HG02610 (cell line): ENCODE measurements around the gene CLMN.

Source experiments
- ATAC-seq: cut with Tn5 transposase; IDR thresholded peaks from one replicate; pipeline ENCODE4 v1.9.1; 2021; ENCODE audit warnings: mild to moderate bottlenecking, moderate library complexity; ENCODE audit not compliant: unreplicated experiment

The CLMN gene

DNA sequence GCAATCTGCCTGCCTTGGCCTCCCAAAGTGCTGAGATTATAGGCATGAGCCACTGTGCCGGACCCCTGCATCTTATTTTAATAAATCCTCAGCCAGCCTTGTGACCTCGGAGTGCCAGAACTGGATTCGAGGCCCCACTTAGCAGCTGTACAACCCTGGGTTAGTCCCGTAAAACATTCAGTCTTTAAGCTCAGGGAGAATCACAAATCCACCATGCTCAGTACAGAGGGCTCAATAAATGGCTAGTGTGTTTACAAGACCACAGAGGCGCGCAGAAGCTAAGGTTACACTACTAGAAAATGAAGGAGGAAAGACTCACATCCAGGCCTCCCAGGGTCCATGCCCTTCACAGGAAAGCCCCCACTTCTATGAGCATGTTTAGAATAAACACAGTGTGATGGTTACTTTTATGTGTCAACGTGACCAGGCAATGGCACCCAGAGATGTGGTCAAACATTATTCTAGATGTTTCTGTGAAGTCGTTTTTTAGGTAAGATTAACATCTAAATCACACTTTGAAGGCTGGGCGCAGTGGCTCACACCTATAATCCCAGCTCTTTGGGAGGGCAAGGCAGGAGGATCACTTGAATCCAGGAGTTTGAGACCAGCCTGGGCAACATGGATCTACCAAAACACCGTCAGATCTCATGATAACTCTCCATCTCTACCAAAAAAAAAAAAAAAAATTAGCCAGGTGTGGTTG lies 55.3 kb downstream of the CLMN start:
- no peak for ATAC-seq

DNA sequence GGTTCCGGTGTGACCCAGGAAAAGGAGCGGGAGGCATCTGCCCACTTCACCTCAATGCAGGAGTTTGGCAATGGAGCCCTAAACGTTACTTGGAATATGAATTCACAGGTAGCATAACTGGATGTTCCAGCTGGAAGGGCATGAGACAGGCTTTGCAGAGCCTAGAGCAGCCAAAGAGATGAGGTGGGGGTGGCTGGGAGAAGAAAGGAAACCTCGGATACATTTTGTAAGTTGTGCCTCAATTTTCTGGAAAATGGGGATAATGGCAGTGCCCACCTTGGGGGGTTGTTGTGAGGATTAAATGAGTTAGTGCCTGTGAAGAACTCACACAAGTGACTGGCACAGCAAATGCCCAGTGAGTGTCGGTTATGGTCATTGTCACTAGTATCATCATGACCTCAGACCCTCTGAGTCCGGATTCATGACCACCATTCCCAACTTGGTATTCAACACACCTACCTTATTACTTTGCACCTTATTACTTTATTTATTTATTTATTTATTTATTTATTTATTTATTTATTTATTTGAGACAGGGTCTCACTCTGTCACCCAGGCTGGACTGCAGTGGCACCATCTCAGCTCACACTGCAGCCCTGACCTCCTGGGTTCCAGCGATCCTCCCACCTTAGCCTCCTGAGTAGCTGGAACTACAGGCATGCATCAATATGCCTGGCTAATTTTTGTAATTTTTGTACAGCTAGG lies 56.0 kb downstream of the CLMN start:
- ATAC-seq = no peak

DNA sequence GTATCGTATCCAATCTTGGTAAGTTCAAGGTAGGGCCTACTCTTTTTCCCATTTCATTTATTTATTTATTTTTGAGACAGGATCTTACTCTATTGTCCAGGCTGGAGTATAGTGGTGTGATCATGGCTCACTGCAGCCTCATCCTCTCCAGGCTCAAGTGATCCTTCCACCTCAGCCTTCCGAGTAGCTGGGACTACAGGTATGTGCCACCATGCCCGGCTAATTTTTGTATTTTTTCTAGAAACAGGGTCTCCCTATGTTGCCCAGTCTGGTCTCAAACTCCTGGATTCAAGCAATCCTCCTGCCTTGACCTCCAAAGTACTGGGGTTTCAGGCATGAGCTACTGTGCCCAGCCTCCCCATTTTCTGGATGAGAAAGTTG lies 57.2 kb downstream of the CLMN start:
- ATAC-seq = no peak

DNA sequence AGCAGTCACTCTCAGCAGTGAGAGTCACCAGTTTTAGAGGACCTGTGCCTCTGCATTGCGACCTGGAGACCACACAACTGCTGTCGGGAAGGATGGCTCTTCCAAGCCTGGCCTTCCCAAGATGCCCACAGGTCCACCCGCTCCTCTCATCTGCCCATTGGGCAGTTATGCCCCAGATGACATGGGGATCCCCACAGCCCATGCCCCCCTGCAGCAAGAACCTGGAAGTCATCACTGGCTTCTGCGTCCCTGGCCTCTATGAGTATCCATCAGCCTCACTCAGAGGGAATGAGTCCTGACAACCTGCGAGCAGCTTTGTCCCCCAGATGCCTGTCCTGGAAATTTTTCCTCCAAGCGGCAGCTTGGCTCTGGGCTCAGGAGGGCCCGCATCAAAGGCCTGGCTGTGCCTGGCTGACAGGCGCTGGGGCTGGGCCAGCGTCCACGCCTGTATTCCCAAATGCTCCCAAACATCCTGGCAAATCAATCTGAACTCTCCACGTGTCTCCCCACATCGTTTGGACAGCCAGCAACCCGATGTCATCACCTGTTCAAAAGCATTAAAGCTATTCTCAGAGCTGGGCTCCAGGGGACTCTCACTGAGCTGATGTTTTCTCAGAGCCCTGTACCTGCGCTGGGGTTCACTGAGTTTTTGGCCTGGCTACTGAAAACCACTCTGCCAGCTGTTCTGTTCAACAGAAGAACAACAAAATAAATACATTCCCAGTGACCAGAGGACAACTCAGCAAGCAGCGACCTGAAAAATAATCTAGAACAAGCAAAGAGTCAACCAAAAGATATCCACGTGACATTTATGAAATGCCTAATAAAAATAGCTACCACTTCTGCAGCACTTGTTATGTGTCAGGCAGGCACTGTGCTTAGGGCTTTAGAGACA lies 57.8 kb downstream of the CLMN start:
- ATAC-seq = no peak

DNA sequence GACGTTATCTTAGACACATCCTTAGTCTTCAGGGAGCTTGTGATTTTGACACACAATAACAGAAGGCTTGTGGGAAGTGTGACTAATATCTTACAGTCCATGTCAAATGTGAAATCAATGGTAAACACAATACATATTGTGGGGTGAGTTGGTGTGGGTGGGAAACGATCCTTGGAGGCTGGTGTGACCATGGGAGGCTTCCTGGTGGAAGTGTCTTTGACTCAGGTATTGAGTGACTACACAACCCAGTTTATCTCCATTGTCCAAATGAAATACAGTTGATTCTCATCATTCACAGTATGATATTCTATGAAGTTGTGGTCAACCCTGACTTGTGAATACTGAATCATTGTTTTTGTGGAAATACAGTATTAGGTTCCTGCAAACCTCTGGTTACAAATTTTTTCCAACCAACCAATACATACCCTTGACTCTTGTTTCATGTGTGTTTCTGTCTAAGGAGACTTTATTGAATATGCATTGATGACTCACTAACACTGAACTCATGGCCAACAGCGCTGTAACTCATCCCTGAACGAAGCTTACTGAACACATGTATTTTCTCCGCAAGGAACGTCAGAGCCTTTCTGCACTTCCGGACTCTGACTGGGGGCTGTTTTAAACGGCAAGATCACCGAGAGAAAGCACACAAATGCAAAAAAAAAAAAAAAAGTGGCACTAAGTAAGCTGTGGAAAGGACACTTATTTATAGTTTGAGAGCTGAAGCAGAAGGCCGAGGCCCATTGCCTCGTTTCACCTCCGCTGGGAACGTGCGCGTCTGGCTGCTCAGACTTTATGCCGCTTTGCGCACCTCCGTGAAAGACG lies 59.0 kb downstream of the CLMN start:
- peak; percentile 65 for ATAC-seq

DNA sequence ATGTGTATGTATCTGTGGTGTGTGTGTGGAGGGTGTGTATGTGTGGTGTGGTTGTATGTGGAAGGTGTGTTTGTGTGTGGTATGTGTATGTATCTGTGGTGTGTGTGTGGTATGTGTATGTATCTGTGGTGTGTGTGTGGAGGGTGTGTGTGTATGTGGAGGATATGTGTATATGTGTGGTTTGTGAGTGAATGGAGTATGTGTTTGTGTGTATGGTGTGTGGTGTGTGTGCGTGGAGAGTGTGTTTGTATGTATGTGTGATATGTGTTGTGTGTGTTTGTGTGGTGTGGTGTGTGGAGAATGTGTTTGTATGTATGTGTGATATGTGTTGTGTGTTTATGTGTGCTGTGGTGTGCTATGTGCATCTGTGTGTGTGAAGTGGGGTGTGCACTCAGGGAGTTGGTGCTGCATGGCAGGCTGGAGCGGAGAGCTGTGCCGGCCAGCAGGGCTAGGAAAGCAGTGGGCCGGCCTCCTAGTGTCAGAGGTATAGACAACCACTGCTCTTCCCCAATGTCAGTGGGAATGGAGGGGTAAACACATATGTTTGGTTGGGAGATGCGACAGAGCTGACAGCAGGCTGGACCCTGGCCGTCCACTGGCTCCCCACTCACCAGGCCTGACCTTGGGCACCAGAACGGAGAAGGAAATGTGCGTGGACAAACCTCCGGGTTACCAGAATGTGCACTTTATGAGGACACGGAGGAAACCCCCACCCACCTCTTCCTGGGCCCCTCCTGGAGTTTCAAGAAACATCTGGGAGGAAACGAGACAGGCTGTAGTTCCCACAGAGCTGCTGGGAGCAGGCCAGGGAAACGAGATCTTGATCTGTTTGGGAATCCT lies 60.7 kb downstream of the CLMN start:
- no peak for ATAC-seq

DNA sequence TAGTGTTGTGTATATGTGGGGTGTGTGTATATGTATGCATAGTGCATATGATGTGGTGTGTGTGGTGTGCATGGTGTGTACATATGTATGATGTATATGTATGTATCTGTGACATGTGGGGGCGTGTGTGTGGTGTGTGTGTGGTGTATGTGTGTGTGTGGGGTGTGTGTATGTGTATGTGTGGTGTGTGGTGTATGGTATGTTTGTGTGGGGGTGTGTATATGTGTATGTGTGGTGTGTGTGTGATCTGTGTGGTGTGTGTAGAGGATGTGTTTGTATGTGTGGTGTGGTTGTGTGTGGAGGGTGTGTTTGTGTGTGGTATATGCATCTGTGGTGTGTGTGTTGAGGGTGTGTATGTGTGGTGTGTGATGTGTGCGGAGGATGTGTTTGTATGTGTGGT lies 61.6 kb downstream of the CLMN start:
- no peak for ATAC-seq

DNA sequence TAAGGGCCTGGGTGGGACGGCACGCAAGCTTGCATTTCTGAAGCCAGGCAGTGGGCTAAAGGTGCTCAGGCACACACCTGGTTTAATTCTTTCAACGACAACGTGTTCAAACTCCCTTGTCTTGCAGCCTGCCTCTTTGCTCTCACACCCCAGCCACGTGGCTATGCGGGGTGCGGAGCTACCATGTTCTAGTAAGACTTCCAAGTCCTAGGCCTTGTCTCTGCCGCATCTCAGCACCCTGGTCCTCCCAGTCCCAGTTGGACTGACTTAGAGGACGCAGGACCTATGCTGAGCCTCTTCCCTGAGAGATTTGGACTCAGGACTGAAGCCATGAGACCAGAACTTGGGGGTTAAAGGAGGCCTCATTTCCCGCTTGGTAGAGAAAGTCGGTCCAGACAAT lies 62.2 kb downstream of the CLMN start:
- no peak for ATAC-seq

DNA sequence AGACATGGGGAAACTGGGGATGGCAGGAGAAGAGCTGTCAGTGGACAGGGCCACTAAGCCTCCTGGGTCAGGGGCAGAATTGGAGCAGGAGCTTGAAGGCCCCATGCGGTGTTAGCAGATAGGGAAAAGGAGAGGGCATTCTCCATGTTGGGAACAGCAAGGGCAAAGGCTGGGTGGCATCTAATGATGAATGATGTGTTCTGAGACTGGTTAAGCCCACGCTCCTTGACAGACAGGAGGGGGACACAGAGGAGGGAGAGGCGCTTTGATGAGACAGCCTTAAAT lies 63.0 kb downstream of the CLMN start:
- ATAC-seq = no peak

DNA sequence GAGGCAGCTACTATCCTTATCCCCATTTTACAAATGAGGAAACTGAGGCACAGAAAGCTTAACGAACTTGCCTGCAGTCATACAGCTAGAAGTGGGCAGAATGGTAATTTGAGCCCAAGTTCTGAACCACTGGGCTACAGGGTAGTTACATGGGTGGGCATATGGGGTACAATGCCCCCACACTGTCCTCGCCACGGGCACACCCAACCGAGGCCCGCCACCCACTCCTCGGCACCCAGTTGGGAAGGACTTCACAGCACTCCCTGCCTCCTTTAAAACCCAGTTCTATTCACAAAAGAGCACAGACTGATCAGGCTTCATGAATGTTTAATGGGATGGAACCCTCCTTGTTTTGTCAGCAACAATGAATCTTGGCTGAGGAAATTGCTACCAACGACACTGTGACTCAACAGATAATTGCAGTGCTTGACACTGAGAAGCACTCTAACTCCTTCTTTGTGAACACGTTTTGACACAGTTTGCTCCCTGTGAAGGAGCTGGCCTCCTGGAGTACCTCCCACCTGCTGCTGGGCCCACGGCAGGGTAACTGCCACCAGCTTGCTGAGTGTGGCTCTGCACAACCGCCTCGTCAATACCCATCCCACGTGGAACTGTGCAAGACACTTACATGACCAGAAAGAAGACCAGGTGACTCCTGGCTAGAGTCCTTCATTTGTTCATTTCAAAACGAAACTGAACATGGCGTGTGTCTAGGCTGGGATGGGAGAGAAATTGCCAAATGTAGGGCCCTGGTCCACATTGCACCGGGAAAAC lies 63.5 kb downstream of the CLMN start:
- no peak for ATAC-seq

DNA sequence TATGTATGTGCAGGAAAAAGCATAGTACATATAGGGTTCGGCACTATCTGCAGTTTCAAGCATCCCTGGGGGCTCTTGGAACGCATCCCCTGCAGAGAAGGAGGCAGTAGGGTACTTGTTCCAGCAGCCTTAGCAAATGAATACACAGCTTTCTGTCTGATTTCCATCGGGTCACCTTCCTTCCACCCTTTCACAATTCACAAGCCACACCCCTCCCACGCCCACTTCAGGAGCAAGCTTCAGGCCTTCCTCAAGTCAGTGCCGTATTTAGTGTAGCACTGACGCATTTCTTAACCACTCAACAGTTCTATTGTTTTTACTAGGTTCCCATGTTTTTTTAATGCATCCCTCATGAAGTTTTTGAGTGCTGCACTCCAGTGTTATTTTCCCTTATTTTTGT lies 64.2 kb downstream of the CLMN start:
- no peak for ATAC-seq

DNA sequence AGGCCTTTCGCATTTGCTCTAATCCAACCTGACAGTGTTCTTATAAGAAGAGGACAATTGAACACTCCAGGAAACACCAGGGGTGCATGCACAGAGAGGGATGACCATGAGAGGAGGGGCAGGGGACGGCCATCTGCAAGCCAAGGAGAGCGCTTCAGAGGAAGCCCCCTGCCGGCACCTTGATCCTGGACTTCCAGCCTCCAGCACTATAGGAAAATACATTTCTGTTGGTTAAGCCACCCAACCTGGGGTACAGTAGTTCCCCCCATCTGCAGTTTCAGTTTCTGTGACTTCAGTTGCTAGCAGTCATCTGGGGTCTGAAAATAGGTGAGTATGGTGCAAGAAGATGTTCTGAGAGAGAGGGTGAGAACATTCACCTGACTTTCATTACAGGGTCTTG lies 64.7 kb downstream of the CLMN start:
- no peak for ATAC-seq

DNA sequence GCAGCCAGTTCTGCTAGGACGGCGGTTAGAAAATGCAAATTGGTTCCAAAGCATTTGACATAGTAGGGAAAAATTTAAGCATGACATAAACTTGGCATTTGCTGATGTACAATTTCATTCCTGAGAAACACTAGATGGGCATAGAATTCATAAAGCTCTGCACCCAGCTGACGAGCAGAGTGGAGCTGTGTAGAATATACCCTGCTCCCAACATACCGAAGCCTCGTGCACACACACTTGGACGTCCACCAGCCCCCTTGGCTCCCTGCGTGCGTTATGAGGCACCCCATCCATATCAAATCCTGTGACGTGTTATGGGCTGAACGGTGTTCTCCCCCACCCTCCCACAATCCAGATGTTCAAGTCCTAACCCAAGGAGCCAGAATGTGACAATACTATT lies 65.4 kb downstream of the CLMN start:
- no peak for ATAC-seq

DNA sequence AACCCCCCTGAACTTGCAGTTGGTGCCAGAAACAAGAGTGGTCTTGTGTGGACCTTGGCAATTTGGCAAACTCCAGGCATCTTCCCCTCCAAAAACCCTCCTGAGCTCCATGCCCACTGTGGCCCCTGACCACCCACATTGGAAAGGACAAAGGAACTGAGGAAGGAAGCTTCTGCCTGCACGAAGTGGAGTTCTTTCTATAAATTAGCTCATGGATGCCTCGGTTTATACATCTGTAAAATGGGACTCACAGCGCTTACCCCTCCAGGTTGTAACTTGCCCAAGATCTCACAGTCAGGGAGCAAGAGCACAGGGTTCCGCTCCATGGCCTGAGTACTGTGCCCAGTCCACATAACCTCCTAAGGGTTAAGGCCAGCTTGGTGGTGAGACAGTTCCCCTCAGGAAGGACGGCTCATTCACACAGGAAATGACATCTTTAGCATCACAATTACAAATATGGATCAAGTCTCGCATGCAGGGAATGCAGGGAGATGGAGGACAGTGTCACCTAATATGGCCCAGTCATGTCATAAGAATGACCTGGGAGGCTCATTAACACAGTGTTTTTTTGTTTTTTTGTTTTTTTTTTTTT lies 66.6 kb downstream of the CLMN start:
- ATAC-seq = no peak

DNA sequence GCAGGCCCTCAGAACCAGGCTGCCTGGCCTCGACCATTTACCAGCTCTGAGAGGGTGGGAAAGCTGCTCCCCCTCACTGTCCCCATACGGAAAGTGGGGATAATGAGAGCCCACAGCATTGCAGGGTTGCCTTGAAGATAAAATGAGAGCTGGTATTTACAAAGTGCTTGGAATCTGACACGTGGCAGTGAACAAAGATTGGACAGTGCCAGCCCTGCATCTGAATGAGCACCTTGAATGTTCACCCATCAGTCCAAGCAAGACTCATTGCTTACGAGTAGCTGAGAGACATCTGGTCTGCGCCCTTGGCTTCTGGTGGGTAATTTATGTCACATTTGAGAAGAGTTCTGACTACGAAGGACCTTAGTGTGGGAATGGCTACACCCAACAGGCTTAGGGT lies 67.5 kb downstream of the CLMN start:
- ATAC-seq = no peak

DNA sequence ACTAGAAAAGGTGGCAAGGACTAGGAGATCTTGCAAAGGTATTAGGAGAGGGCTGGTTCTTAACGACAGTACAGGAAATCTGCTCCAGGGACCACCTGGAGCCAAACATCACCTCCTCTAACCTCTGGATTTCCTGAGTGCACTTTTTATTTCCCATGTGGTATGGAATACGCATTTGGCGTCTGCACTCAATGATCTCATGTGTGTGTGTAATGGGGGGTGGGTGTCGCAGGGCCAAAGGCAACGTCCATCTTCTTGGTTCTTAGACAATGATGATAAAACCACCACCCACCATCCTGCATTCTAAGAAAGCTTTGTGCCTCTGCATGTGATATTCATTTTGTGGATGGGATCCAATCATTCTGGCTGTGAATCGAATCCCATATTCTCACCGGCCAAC lies 68.8 kb downstream of the CLMN start:
- ATAC-seq = no peak

DNA sequence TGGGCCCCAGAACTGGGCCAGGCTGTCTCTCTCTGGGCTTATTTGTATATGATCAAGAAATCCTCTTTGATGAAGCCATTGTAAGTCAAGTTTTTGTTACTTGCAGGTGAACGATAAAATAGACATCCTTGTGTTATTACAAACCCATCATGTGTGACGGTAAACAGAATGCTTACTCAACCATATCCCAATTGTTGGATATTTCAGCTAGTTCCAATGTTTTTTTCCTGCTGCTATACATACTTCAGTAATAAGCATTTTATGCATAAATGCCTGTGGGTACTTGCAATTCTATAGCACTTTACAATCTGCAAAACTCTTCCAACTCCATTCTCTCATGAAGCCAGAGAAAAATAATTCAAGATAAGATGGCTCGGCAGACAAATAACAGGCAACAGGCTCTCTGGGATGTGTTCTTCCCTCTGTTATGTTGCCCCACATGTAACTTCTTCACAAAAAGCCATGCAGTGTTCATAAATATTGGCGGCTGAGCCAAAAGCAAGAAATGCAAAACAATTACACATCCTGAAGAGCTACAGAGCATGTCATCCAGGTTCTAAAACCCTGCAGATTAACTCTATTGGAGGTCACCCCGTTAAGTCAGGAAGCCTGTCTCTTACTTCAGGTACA lies 69.5 kb downstream of the CLMN start:
- ATAC-seq = no peak

DNA sequence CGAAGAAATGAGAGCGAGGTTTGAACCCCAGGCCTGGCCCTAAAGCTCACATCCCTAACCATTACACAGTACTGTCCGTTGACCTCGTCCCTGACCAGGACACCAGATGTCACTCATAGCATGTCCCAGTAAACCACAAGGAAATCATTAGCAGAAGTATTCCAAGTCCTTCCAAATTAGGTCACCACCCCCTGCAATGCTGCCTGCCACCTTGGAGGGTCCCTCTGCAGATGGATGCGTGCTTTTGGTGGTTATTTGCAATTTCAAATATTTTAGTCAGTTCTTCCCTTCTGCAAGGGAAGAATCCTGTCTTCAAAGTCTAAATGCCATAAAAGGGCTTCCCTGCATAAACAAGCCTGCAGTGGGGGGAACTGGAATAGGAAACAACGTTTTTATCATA lies 71.3 kb downstream of the CLMN start:
- no peak for ATAC-seq

DNA sequence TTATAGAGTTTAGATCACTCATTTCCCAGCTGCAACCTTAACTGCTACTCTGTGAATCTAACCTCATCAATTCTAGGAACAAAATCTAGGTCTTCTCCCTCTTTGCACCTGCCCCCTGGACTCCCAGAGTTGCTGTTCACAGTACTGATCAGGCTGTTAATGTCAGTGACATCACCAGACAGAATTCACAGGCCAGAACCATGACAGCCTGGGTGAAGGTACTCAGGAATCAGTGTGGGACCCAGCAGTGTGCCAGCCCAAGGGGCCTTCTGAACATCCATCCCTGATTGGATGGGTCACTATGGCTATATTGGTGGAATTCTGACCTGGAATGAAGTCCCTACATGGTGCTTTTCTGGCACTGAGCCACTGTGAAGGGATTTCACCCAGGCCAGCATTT lies 72.8 kb downstream of the CLMN start:
- ATAC-seq = no peak
